B cell (primary cell): ENCODE results near the gene HMGB2. TPM values are rescaled to one million over a fixed set of nuclear protein-coding genes. Genes with fewer than 3 reads are reported as not detected.
A peak's percentile ranks its signal among the peaks of the same experiment; 100 is the strongest.

Experiments
- ATAC-seq: fragments of 200-7000 bp; cut with Tn5 transposase; one replicate; pipeline ENCODE4 v1.10.0; 2021; ENCODE audit warnings: low read depth, mild to moderate bottlenecking, moderate number of reproducible peaks, moderate library complexity
- CTCF ChIA-PET: fragments of 350-600 bp; sonication (Branson Sonifier 250); formaldehyde crosslinking; loops from one replicate; lab custom pipeline; 2021; ENCODE audit warnings: antibody characterized with exemption, inconsistent platforms; lab: Charles Lee
- POLR2A ChIA-PET: fragments of 350-600 bp; sonication (Branson Sonifier 250); formaldehyde crosslinking; loops from one replicate; lab custom pipeline; 2021; ENCODE audit warnings: antibody characterized with exemption; lab: Charles Lee
- DNase-seq: peaks from one replicate; pipeline ENCODE4 v3.0.0; 2013
- H2AFZ ChIP-seq: 2 replicates; pipeline ENCODE4 v1.6.1; 2012; ENCODE audit warnings: mild to moderate bottlenecking, low read depth, low read length; ENCODE audit not compliant: insufficient read depth, poor library complexity, severe bottlenecking
- H3K27ac ChIP-seq, 2 donors: 1 replicate in 1 of 2; 2 replicates in 1 of 2; pipeline ENCODE4 v1.5.1; 2012 to 2013; ENCODE audit warnings: low read length in 2 of 2, mild to moderate bottlenecking in 2 of 2, moderate library complexity in 1 of 2
- H3K27me3 ChIP-seq, 4 experiments: fragments of 200-600 bp in 1 of 4; sonication (generic) in 1 of 4; replicated peaks in 1 of 4; 1 replicate in 2 of 4; 2 replicates in 2 of 4; pipeline versions ENCODE4 v1.6.1 to v1.7.0; 2013 to 2016; ENCODE audit warnings: low read length in 3 of 4, mild to moderate bottlenecking in 2 of 4, mixed read lengths in 1 of 4, moderate library complexity in 1 of 4; ENCODE audit not compliant: insufficient read depth in 4 of 4, control insufficient read depth in 3 of 4; ENCODE audit errors: control extremely low read depth in 1 of 4
- H3K36me3 ChIP-seq, 2 experiments: replicated peaks in 1 of 2; 1 replicate in 1 of 2; 2 replicates in 1 of 2; pipeline versions ENCODE4 v1.6.1 to v1.7.1; 2013; ENCODE audit warnings: low read length in 1 of 2; ENCODE audit not compliant: insufficient read depth in 2 of 2, control insufficient read depth in 1 of 2; ENCODE audit errors: control extremely low read depth in 1 of 2, extremely low read depth in 1 of 2
- H3K4me1 ChIP-seq, 2 donors: fragments of 200-600 bp in 1 of 2; sonication (generic) in 1 of 2; 1 replicate in 1 of 2; 2 replicates in 1 of 2; pipeline versions ENCODE4 v1.5.1 to v1.6.1; 2013 to 2017; ENCODE audit warnings: low read length in 2 of 2; ENCODE audit not compliant: control insufficient read depth in 2 of 2, insufficient read depth in 2 of 2
- H3K4me2 ChIP-seq: replicated peaks from 2 replicates; pipeline ENCODE3; 2012; ENCODE audit warnings: mild to moderate bottlenecking, low read depth, low read length; ENCODE audit not compliant: poor library complexity, severe bottlenecking
- H3K4me3 ChIP-seq, 5 experiments: fragments of 200-600 bp in 1 of 5; sonication (generic) in 1 of 5; 1 replicate in 3 of 5; 2 replicates in 2 of 5; pipeline versions ENCODE4 v1.5.1 to v1.7.0; 2011 to 2016; ENCODE audit warnings: low read length in 4 of 5, mild to moderate bottlenecking in 4 of 5, low read depth in 2 of 5, control low read depth in 1 of 5, moderate library complexity in 1 of 5; ENCODE audit not compliant: insufficient read depth in 1 of 5; ENCODE audit errors: control extremely low read depth in 1 of 5, extremely low read depth in 1 of 5
- H3K79me2 ChIP-seq: fragments of 200-600 bp; sonication (generic); one replicate; pipeline ENCODE4 v1.6.0; 2016; ENCODE audit warnings: low read length; ENCODE audit not compliant: control insufficient read depth, insufficient read depth
- H3K9ac ChIP-seq: fragments of 200-600 bp; sonication (generic); 2 replicates; pipeline ENCODE4 v1.6.1; 2017; ENCODE audit warnings: mild to moderate bottlenecking, low read length, moderate library complexity
- H3K9me3 ChIP-seq, 3 donors: one replicate each; pipeline versions ENCODE4 v1.6.1 to v1.7.1; 2013; ENCODE audit warnings: low read length in 2 of 3; ENCODE audit not compliant: control insufficient read depth in 2 of 3, insufficient read depth in 1 of 3; ENCODE audit errors: control extremely low read depth in 1 of 3
- H4K20me1 ChIP-seq: 2 replicates; pipeline ENCODE4 v1.6.0; 2012; ENCODE audit warnings: mild to moderate bottlenecking, low read length; ENCODE audit not compliant: insufficient read depth, control insufficient read depth, poor library complexity, severe bottlenecking
- H3K27ac Mint-ChIP-seq: one replicate; pipeline ENCODE4 v1.8.0; 2021; ENCODE audit warnings: mixed read lengths
- H3K27me3 Mint-ChIP-seq: one replicate; pipeline ENCODE4 v1.8.0; 2021; ENCODE audit warnings: mixed read lengths
- H3K4me1 Mint-ChIP-seq: one replicate; pipeline ENCODE4 v1.8.0; 2021; ENCODE audit warnings: mixed read lengths
- H3K4me3 Mint-ChIP-seq: one replicate; pipeline ENCODE4 v1.8.0; 2021; ENCODE audit warnings: mixed read lengths
- H3K9me3 Mint-ChIP-seq: one replicate; pipeline ENCODE4 v1.8.0; 2022; ENCODE audit warnings: mixed read lengths; ENCODE audit not compliant: insufficient read depth
- EZH2 ChIP-seq: IDR thresholded peaks from 2 replicates; pipeline ENCODE4 v1.6.1; 2012; ENCODE audit warnings: borderline replicate concordance, low read depth, mild to moderate bottlenecking, moderate library complexity, low read length; ENCODE audit not compliant: insufficient read depth, poor library complexity, severe bottlenecking
- WGBS: methylation state at CpG from one replicate; pipeline ENCODE4 v1.1.5; 2013; ENCODE audit warnings: missing lambda C conversion rate; ENCODE audit not compliant: insufficient coverage; 5-methylcytosine and 5-hydroxymethylcytosine counted together
- intact Hi-C: fragments of 100-400 bp; cut with micrococcal nuclease; formaldehyde crosslinking; loops from one replicate; pipeline ENCODE4 v1.10.0; 2022
- polyA plus RNA-seq: library from polyadenylated mRNA; depleted of rRNA; stranded (reverse); fragments of >200 nt; gene quantifications from 2 replicates; pipeline ENCODE4 v1.2.3, GENCODE V29; 2012
- total RNA-seq, 2 donors: library from RNA; stranded (reverse); fragments of 120-200 nt in 1 of 2; gene quantifications; 1 replicate in 1 of 2; 2 replicates in 1 of 2; pipeline versions ENCODE4 v1.2.3 to v1.2.4, GENCODE V29; 2013 to 2022
- TF ChIP-seq, protein P1 (sequence below): fragments of 200-600 bp; IDR thresholded peaks from one replicate; pipeline ENCODE4 v1.8.0; 2022; ENCODE audit warnings: antibody characterized with exemption, mild to moderate bottlenecking

HMGB2 gene
- total and polyA plus RNA-seq, 2 donors (not counting 1 experiment from before 2014, with no cell fraction given) = 44.1 to 82.5 TPM

GRCh38 chr4:173346074-173346473 lies 11.9 kb upstream of the HMGB2 start:
- Histone ChIP-seq H3K79me2 (no peaks in the 10 kb centered on the region), H2AFZ (no peak overlapping the region), H3K4me1 (peaks cover 0 to 4% of the 10 kb centered on the region in 2 donors), H3K27me3 (no peaks in the 10 kb centered on the region), H3K9ac (no peak overlapping the region), H4K20me1 (no peaks in the 10 kb centered on the region), H3K4me2 (peak overlapping the region; percentile 27), H3K27ac (no peak overlapping the region), H3K9me3 (no peaks in the 10 kb centered on the region), H3K36me3 (no peaks in the 10 kb centered on the region), H3K4me3 (no peak overlapping the region)
- H3K9me3 Mint-ChIP-seq = no peaks in the 10 kb centered on the region
- no peak overlapping the region for H3K4me3 Mint-ChIP-seq
- H3K27ac Mint-ChIP-seq = no peak overlapping the region
- WGBS = no CpG with 5 or more reads among the region's 2 CpGs
- H3K4me1 Mint-ChIP-seq = peaks cover 6% of the 10 kb centered on the region
- DNase-seq (no peak), ATAC-seq (no peak)
- TF ChIP-seq EZH2 = no peak
- TF ChIP-seq, protein P1, sequence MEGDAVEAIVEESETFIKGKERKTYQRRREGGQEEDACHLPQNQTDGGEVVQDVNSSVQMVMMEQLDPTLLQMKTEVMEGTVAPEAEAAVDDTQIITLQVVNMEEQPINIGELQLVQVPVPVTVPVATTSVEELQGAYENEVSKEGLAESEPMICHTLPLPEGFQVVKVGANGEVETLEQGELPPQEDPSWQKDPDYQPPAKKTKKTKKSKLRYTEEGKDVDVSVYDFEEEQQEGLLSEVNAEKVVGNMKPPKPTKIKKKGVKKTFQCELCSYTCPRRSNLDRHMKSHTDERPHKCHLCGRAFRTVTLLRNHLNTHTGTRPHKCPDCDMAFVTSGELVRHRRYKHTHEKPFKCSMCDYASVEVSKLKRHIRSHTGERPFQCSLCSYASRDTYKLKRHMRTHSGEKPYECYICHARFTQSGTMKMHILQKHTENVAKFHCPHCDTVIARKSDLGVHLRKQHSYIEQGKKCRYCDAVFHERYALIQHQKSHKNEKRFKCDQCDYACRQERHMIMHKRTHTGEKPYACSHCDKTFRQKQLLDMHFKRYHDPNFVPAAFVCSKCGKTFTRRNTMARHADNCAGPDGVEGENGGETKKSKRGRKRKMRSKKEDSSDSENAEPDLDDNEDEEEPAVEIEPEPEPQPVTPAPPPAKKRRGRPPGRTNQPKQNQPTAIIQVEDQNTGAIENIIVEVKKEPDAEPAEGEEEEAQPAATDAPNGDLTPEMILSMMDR = no peak
- ChIA-PET POLR2A (no interaction called here), CTCF (interaction anchor here (1.0 to 1.3 kb wide), 2 partner anchors 12 to 27 kb away, joined by 3 to 5 read pairs; no protein-coding TSS in a partner anchor)
- no peaks in the 10 kb centered on the region for H3K27me3 Mint-ChIP-seq
- intact Hi-C loops = no loop called here

DNA sequence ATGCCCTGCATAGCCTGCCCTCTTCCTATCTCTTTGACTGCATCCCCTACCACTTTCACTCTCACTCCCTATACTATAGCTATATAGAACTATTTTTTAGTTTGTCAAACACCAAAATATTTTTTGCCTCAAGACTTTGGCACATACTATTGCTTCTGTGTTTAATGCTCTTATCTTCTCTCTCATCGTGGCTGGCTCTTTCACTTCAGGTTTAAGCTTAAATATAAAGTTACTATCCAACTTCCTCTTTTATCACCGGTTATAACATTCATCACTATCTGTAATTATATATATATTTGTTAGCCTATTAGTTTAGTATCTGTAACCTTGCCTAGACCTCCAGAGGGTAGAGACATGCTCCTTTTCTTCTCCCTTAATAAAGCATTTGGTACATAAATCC lies 11.5 kb upstream of the HMGB2 start:
- intact Hi-C loops = no loop called here
- ATAC-seq (no peak), DNase-seq (no peak)
- Histone ChIP-seq H2AFZ (peak overlapping the region; percentile 20), H3K36me3 (no peaks in the 10 kb centered on the region), H3K27me3 (no peaks in the 10 kb centered on the region), H3K79me2 (no peaks in the 10 kb centered on the region), H3K4me1 (peaks cover 0 to 4% of the 10 kb centered on the region in 2 donors), H3K27ac (no peak overlapping the region), H3K9me3 (no peaks in the 10 kb centered on the region), H3K4me2 (peak overlapping the region; percentile 27), H3K4me3 (no peak overlapping the region), H3K9ac (no peak overlapping the region), H4K20me1 (no peaks in the 10 kb centered on the region)
- peaks cover 6% of the 10 kb centered on the region for H3K4me1 Mint-ChIP-seq
- no peaks in the 10 kb centered on the region for H3K27me3 Mint-ChIP-seq
- ChIA-PET POLR2A (no interaction called here), CTCF (interaction anchor here (0.9 to 1.3 kb wide), 3 partner anchors 12 to 75 kb away, joined by 3 to 5 read pairs (median 4); no protein-coding TSS in a partner anchor)
- WGBS = no CpG with 5 or more reads among the region's 2 CpGs
- H3K27ac Mint-ChIP-seq = no peak overlapping the region
- H3K9me3 Mint-ChIP-seq = no peaks in the 10 kb centered on the region
- TF ChIP-seq EZH2 = no peak
- TF ChIP-seq, protein P1 = no peak
- no peak overlapping the region for H3K4me3 Mint-ChIP-seq
